ENCODE data around the gene PADI4.

Gene PADI4

DNA sequence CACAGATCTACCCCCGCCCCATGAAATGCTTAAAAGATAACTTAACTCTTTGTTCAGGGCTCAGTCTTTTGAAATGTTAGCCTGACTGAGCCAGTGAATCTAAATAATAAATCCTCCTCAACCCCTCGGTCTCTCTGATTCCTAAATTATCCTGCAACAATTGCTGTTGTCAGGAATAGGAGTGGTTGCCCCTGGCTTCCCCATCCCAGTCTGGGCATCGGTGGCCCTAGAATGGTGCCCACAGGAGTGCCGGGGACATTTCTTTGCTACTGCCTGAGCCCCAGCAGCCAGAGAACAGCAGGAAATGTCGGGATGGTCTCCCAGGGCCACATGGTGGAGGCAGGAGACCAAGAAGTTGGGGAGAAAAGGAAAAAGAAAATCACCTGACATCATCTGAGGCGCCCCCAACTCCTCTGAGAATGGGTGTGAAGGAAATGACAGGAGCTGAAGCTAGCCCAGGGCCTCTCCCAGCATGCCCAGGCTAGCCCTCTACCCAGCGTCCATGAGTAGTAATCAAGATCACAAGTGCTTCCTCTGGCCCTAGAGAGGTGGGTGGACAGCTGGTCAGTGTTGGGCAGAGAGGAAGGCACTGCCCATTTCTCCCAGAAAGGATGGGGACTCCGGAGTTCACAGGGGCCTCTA is 1.6 kb downstream of the PADI4 start:
- TF ChIP-seq CTCF (IDR thresholded peaks at IDR 0.05; ENCODE audit: control insufficient read depth, extremely low read depth, insufficient read depth): no peak
- no peak for DNase-seq (ENCODE audit: low read depth)
- H3K4me3 ChIP-seq (ENCODE audit: low read depth, low read length): no peak overlapping the region

DNA sequence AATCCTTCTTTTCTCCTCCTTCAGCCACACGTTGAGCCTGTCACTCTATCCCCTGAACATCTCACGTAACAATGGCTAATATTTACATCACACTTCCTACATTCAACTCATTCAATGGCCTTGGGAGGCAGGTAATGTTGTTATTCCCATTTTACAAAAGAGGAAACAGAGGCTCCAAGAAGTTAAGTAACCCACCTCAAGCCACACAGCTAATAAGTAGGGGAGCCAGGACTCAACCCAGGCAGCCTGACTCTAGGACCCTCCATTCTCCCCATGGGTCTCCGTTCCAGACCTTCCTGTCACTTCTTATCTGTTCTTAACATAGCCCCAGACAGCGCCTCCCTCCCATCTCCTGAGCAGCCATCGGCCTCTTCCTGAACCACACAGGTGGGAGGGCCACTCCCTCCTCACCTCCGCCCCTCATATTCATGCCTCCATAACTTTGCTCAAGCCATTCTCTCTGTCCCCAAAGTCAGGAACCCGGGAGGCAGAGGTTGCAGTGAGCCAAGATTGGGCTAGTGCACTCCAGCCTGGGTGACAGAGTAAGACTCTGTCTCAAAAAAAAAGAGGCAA is 2.2 kb downstream of the PADI4 start:
- no peak for TF ChIP-seq CTCF (IDR thresholded peaks at IDR 0.05; ENCODE audit: control insufficient read depth, extremely low read depth, insufficient read depth)
- no peak for DNase-seq (ENCODE audit: low read depth)
- H3K4me3 ChIP-seq (ENCODE audit: low read depth, low read length): no peak overlapping the region

DNA sequence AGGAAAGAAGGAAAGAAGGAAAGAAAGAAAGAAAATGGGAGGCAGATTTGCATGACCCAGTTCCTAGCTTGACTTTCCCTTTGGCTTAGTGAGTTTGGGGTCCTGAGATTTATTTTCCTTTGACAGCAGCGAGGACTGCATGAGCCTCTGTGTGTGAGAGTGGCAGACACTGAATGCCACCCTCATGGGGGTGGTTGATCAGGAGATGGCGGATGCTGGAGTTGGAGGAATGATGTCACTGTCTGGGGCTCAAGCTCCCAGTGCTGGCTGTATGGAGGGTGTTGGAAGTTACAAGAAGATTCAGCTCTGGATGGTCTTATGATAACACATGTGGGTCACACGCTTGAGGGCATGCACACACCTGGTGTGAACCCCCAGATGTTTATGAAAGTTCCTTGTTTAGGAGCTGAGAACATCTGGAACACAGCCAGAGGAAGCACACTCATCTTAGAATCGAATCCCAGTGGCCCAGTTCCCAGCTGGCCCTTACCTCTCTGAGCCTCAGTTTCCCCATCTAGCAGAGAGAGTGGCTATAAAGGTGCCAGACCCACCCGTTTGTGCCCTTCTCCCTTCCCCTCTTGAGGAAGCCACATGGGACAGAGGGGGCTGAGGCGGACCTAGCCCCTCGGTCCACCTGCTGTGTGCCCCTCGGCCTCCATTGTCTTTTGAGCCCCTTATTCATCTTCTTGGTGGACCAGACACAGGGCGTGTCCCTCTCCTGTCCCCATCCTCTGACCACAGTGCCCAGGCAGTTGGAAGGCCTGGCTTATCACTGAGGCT is 5.7 kb downstream of the PADI4 start:
- H3K4me3 ChIP-seq (ENCODE audit: low read depth, low read length): no peak overlapping the region
- no peak for TF ChIP-seq CTCF (IDR thresholded peaks at IDR 0.05; ENCODE audit: control insufficient read depth, extremely low read depth, insufficient read depth)
- DNase-seq (ENCODE audit: low read depth): no peak

- H3K4me3 ChIP-seq (ENCODE audit: low read depth, low read length): no peak overlapping the region
- TF ChIP-seq CTCF (IDR thresholded peaks at IDR 0.05; ENCODE audit: control insufficient read depth, extremely low read depth, insufficient read depth): no peak
- DNase-seq (ENCODE audit: low read depth): no peak
These were observed 6.5 kb downstream of the PADI4 start for GRCh38 chr1:17314491-17314971.

DNA sequence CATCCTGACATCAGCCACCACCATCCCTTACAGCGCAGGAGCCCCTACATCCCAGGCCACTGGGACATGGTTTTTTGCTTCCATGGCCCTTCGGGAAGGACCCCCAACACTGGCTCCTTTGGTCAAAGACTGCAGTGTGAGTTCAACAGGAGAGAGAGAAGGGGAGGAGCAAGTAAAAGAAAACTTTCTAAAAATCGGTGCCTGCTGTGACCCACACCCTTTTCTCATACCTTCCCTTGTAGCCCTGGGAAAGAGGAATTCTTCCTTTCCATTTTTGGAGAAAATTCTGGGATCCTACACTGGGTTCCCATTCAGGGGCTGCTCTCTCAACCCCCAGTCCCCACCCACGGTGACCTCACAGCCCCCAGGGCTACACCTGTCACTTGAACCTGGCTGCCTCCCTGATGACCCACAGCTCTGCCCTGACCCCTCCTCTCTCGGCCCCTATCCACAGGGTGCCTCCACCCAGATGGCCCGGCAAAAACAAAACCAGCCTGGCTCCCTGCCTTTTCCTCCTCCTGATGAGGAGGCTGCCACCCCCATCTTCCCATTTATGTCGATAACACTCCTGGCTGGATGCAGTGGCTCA is 7.6 kb downstream of the PADI4 start:
- no peak for TF ChIP-seq CTCF (IDR thresholded peaks at IDR 0.05; ENCODE audit: control insufficient read depth, extremely low read depth, insufficient read depth)
- DNase-seq (ENCODE audit: low read depth): no peak
- H3K4me3 ChIP-seq (ENCODE audit: low read depth, low read length): no peak overlapping the region

GRCh38 chr1:17316704-17317103 is 8.7 kb downstream of the PADI4 start:
- H3K4me3 ChIP-seq (ENCODE audit: low read depth, low read length): no peak overlapping the region
- no peak for TF ChIP-seq CTCF (IDR thresholded peaks at IDR 0.05; ENCODE audit: control insufficient read depth, extremely low read depth, insufficient read depth)
- no peak for DNase-seq (ENCODE audit: low read depth)
